Measurements from ENCODE around the gene COMP. TPM values are rescaled to one million over a fixed set of nuclear protein-coding genes. Genes with fewer than 3 reads are reported as not detected.

Gene COMP
- total and polyA plus RNA-seq, 2 donors (not counting 1 experiment from before 2014, with no cell fraction given), result not detected

DNA sequence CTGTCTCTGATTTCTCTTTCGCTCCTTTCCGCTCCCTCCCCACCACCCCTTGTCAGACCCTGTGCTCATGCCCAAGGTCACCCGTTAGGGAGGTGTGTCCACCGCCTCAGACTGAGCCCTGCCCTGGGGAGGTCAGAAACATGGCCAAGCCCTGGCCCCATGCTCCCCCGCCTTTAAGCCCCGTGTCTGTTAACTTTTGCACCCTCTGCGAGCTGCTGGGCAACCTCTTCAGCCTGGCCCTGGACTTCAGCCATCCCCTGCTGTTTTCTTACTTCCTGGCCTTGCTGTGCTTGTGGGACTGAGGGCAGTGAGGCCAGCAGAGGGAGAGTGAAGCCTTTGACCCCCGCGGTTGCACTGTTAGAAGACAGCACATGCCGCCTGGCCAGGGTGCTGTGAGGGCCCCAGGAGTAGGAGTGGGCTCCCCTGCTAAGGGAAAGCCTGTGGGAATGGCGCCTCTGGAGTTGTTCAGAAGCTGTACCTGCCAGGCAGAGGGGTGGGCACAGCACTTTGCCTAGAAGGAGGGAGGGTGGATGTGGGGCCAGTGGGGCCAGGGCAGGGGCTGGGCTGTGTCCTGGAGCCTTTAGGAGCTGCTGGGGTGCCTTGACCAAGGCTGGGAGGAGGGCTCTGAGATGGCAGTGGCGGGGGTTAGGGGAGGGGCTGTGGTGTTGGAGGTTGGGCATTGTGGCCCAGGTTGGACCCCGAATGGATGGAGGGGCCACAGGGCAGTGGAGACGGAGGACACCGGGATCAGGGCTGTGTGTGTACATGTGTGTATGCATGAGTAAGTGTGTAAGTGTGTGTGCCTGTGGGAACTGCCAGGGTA, 48.6 kb upstream of the COMP start:
- DNase-seq (peak; percentile 3), ATAC-seq (ENCODE audit: low read depth) (no peak)
- no peak for TF ChIP-seq EZH2 (IDR thresholded peaks at IDR 0.05; ENCODE audit: borderline replicate concordance, insufficient read depth, low read depth, low read length, poor library complexity, severe bottlenecking)
- no peak for TF ChIP-seq CTCF (IDR thresholded peaks at IDR 0.05)
- Mint-ChIP-seq H3K4me3 (no peak overlapping the region), H3K4me1 (peaks cover 76% of the 10 kb centered on the region), H3K27me3 (no peaks in the 10 kb centered on the region), H3K27ac (no peak overlapping the region), H3K9me3 (ENCODE audit: insufficient read depth) (no peaks in the 10 kb centered on the region)
- H3K4me3 ChIP-seq (ENCODE audit: control extremely low read depth in 1 of 5, extremely low read depth in 1 of 5, insufficient read depth in 1 of 5, low read depth in 2 of 5, low read length in 4 of 5), result no peak overlapping the region
- 96% methylated on average over 14 of the region's 15 CpGs for WGBS (ENCODE audit: insufficient coverage)
- no peak overlapping the region for H2AFZ ChIP-seq (ENCODE audit: insufficient read depth, low read depth, low read length, poor library complexity, severe bottlenecking)
- no peak overlapping the region for H3K9ac ChIP-seq (ENCODE audit: low read length)
- H3K36me3 ChIP-seq (replicated peaks in 1 of 2; ENCODE audit: control extremely low read depth in 1 of 2, control insufficient read depth in 1 of 2, extremely low read depth in 1 of 2, insufficient read depth in 2 of 2, low read length in 1 of 2), result peaks cover 5 to 32% of the 10 kb centered on the region in 2 experiments
- H3K9me3 ChIP-seq (ENCODE audit: control extremely low read depth in 1 of 3, control insufficient read depth in 2 of 3, insufficient read depth in 1 of 3, low read length in 2 of 3), result no peaks in the 10 kb centered on the region
- peaks cover 99% of the 10 kb centered on the region for H4K20me1 ChIP-seq (ENCODE audit: control insufficient read depth, insufficient read depth, low read length, poor library complexity, severe bottlenecking)
- POLR2A ChIA-PET, result no interaction called here
- H3K79me2 ChIP-seq (ENCODE audit: control insufficient read depth, insufficient read depth, low read length), result peaks cover 100% of the 10 kb centered on the region
- intact Hi-C loops (cut with micrococcal nuclease), result no loop called here
- peak overlapping the region; percentile 15 for H3K4me2 ChIP-seq (replicated peaks; ENCODE audit: low read depth, low read length, poor library complexity, severe bottlenecking)
- H3K4me1 ChIP-seq (ENCODE audit: control insufficient read depth in 2 of 2, insufficient read depth in 2 of 2, low read length in 2 of 2), result peaks cover 22 to 57% of the 10 kb centered on the region in 2 donors
- H3K27me3 ChIP-seq (replicated peaks in 1 of 4; ENCODE audit: control extremely low read depth in 1 of 4, control insufficient read depth in 3 of 4, insufficient read depth in 4 of 4, low read length in 3 of 4), result no peaks in the 10 kb centered on the region
- H3K27ac ChIP-seq (ENCODE audit: low read length in 2 of 2), result no peak overlapping the region
- CTCF ChIA-PET, result interaction anchor here (0.7 to 1.1 kb wide), 2 partner anchors 245 to 320 kb away, joined by 3 read pairs; no protein-coding TSS in a partner anchor

DNA sequence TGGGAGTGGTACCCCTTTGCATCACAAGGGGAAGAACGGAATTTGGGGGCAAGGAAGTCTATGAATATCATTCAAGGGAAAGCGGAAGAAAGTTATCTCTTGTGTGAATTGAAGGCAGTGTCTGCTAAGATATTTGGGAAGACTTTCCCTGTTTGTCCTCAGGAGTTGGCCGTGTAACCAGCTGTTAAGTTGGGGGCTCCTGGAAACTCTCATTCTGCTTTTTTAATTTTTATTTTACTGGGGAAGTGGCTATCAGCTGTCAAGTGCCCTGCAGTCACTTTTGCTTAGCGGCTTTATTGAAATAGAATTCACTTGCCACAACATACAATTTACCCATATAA, 43.5 kb upstream of the COMP start:
- DNase-seq, result no peak
- Histone ChIP-seq H3K36me3 (replicated peaks in 1 of 2; ENCODE audit: control extremely low read depth in 1 of 2, control insufficient read depth in 1 of 2, extremely low read depth in 1 of 2, insufficient read depth in 2 of 2, low read length in 1 of 2) (peaks cover 9 to 35% of the 10 kb centered on the region in 2 experiments), H3K27ac (ENCODE audit: low read length in 2 of 2) (no peak overlapping the region), H2AFZ (ENCODE audit: insufficient read depth, low read depth, low read length, poor library complexity, severe bottlenecking) (no peak overlapping the region), H3K9ac (ENCODE audit: low read length) (no peak overlapping the region), H3K27me3 (replicated peaks in 1 of 4; ENCODE audit: control extremely low read depth in 1 of 4, control insufficient read depth in 3 of 4, insufficient read depth in 4 of 4, low read length in 3 of 4) (no peaks in the 10 kb centered on the region), H4K20me1 (ENCODE audit: control insufficient read depth, insufficient read depth, low read length, poor library complexity, severe bottlenecking) (peaks cover 73% of the 10 kb centered on the region), H3K4me3 (ENCODE audit: control extremely low read depth in 1 of 5, extremely low read depth in 1 of 5, insufficient read depth in 1 of 5, low read depth in 2 of 5, low read length in 4 of 5) (no peak overlapping the region), H3K79me2 (ENCODE audit: control insufficient read depth, insufficient read depth, low read length) (peaks cover 78% of the 10 kb centered on the region), H3K4me2 (replicated peaks; ENCODE audit: low read depth, low read length, poor library complexity, severe bottlenecking) (peak overlapping the region; percentile 88), H3K4me1 (ENCODE audit: control insufficient read depth in 2 of 2, insufficient read depth in 2 of 2, low read length in 2 of 2) (peaks cover 34 to 53% of the 10 kb centered on the region in 2 donors), H3K9me3 (ENCODE audit: control extremely low read depth in 1 of 3, control insufficient read depth in 2 of 3, insufficient read depth in 1 of 3, low read length in 2 of 3) (no peaks in the 10 kb centered on the region)
- Mint-ChIP-seq H3K9me3 (ENCODE audit: insufficient read depth) (no peaks in the 10 kb centered on the region), H3K27ac (peak overlapping the region; percentile 37), H3K4me1 (peaks cover 61% of the 10 kb centered on the region), H3K4me3 (peak overlapping the region; percentile 91), H3K27me3 (no peaks in the 10 kb centered on the region)
- 89% methylated on average over 3 of the region's 4 CpGs for WGBS (ENCODE audit: insufficient coverage)
- TF ChIP-seq CTCF (IDR thresholded peaks at IDR 0.05) (no peak), EZH2 (IDR thresholded peaks at IDR 0.05; ENCODE audit: borderline replicate concordance, insufficient read depth, low read depth, low read length, poor library complexity, severe bottlenecking) (no peak)
- intact Hi-C loops (cut with micrococcal nuclease), result loop anchor here (1.0 to 5.0 kb wide), 5 partner anchors 13 to 632 kb away; partner anchors contain the start of genes COPE, DDX49 and RAB3A
- CTCF ChIA-PET, result interaction anchor here (0.6 to 6.1 kb wide), 3 partner anchors 13 to 356 kb away, joined by 3 to 41 read pairs (median 4); no protein-coding TSS in a partner anchor
- POLR2A ChIA-PET, result no interaction called here
- ATAC-seq (ENCODE audit: low read depth), result no peak

All from B cell (primary cell).